AG04450 (cell line): ENCODE data around the gene PHC3. TPM values are rescaled to one million over a fixed set of nuclear protein-coding genes. Genes with fewer than 3 reads are reported as not detected.

Experiments used
- CTCF ChIA-PET: fragments of 300-600, 350-600 bp; formaldehyde crosslinking; extraction: SDS; loops from one replicate; lab custom pipeline; 2022; ENCODE audit warnings: antibody characterized with exemption, inconsistent platforms; lab: Charles Lee
- POLR2A ChIA-PET: fragments of 350-600 bp; formaldehyde crosslinking; extraction: SDS; loops from one replicate; lab custom pipeline; 2021; ENCODE audit warnings: antibody characterized with exemption, inconsistent platforms; lab: Yijun Ruan, JAX
- DNase-seq: peaks from one replicate; pipeline ENCODE4 v3.0.0-alpha.2; 2011; ENCODE audit warnings: low read depth, low spot score
- H3K27ac ChIP-seq: one replicate; pipeline ENCODE4 v1.5.1; 2012; ENCODE audit warnings: low read depth, low read length, control low read depth
- H3K27me3 ChIP-seq: one replicate; pipeline ENCODE4 v1.6.0; 2012; ENCODE audit warnings: low read length; ENCODE audit not compliant: control insufficient read depth, insufficient read depth
- H3K4me3 ChIP-seq: 2 replicates; pipeline ENCODE4 v1.5.1; 2011; ENCODE audit warnings: mild to moderate bottlenecking, low read depth, low read length, control low read depth
- H3K9me3 ChIP-seq: 2 replicates; pipeline ENCODE4 v1.5.1; 2012; ENCODE audit warnings: low read length; ENCODE audit not compliant: control insufficient read depth, insufficient read depth
- polyA plus RNA-seq: library from polyadenylated mRNA; depleted of rRNA; stranded (reverse); fragments of >200 nt; gene quantifications from 2 replicates; pipeline ENCODE4 v1.2.3, GENCODE V29; 2011
- TF ChIP-seq, protein P1 (sequence below): IDR thresholded peaks from 2 replicates; pipeline ENCODE4 v1.5.1; 2011; ENCODE audit warnings: low read depth, low read length, control low read depth, inconsistent platforms

Gene PHC3
- polyA plus RNA-seq, 1 experiment = 58.0 TPM

DNA sequence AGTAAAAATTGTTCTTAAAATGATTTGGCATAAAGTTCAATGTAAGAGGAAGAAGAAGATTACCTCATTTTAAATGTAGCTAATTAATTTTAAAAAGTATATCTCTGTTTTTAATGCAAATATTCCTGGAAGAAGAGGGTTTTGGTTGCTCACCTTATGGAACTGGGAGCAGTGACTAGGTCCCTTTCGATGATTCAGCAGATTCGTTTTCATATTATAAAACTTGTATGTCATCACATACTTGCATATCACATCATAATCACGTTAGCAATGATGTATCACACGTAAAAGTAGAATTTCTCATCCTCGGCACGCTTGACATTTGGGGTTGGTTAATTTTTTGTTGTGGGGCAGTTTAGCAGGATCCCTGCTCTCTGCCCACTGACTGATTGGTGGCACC, 96.1 kb downstream of the PHC3 start:
- POLR2A ChIA-PET = no interaction called here
- no peak overlapping the region for H3K27ac ChIP-seq
- no peaks in the 10 kb centered on the region for H3K9me3 ChIP-seq
- TF ChIP-seq, protein P1, sequence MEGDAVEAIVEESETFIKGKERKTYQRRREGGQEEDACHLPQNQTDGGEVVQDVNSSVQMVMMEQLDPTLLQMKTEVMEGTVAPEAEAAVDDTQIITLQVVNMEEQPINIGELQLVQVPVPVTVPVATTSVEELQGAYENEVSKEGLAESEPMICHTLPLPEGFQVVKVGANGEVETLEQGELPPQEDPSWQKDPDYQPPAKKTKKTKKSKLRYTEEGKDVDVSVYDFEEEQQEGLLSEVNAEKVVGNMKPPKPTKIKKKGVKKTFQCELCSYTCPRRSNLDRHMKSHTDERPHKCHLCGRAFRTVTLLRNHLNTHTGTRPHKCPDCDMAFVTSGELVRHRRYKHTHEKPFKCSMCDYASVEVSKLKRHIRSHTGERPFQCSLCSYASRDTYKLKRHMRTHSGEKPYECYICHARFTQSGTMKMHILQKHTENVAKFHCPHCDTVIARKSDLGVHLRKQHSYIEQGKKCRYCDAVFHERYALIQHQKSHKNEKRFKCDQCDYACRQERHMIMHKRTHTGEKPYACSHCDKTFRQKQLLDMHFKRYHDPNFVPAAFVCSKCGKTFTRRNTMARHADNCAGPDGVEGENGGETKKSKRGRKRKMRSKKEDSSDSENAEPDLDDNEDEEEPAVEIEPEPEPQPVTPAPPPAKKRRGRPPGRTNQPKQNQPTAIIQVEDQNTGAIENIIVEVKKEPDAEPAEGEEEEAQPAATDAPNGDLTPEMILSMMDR = no peak
- DNase-seq = no peak
- H3K4me3 ChIP-seq = no peak overlapping the region
- CTCF ChIA-PET = interaction anchor here (1.1 kb wide), 1 partner anchor 34 kb away, joined by 3 read pairs; no protein-coding TSS in a partner anchor
- H3K27me3 ChIP-seq = no peaks in the 10 kb centered on the region

DNA sequence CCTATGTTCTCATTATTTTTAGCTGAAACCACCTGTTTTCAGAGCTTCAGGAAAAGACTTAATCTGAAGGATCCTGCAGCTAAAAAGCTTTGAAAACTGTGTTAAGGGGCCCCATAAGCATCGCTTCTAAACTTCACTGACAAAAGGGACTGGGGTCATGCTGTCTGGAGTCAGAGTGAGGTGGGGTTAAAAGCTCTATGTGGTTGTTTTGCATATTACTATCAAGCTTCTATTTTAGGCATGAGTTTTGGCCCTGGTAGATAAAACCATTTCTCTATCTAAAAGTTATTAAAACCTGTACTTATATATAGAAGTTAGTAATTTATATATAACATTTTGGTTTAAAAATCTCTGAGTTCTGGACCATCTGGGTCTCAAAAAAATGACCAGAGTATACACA, 98.2 kb downstream of the PHC3 start:
- no peaks in the 10 kb centered on the region for H3K27me3 ChIP-seq
- H3K27ac ChIP-seq = no peak overlapping the region
- H3K4me3 ChIP-seq = no peak overlapping the region
- DNase-seq = no peak
- ChIA-PET CTCF (no interaction called here), POLR2A (no interaction called here)
- TF ChIP-seq, protein P1 = no peak
- H3K9me3 ChIP-seq = no peaks in the 10 kb centered on the region

DNA sequence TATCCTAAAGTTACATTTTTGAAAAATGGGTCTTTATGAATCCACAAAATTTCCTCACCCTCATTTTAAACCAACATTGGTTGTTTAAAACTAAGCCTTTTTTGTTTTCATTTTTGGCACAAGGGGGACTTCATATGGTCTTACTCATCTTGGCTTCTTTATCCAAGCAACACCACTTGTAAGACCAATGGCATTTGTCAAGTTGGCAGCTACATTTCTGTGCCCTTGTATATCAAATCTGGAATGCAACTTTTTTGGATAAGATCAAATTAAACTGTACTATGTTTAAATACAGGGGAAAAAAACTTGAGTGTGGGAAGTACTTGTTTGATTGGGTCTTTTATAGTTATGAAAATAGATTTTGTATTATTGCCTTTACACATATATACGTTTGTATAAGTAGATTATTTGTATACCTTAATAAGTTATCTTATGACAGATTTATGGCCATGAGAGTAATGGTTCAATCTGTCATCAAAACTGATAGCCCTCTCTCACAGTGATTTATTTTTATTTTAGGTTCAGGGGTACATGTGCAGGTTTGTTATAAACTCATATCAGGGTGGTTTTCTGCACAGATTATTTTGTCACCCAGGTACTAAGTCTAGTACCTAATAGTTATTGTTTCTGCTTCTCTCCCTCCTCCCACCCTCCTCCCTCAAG, 100.3 kb downstream of the PHC3 start:
- DNase-seq = peak; percentile 27
- ChIA-PET CTCF (no interaction called here), POLR2A (no interaction called here)
- H3K9me3 ChIP-seq = no peaks in the 10 kb centered on the region
- TF ChIP-seq, protein P1 = no peak
- no peaks in the 10 kb centered on the region for H3K27me3 ChIP-seq
- no peak overlapping the region for H3K4me3 ChIP-seq
- H3K27ac ChIP-seq = no peak overlapping the region

DNA sequence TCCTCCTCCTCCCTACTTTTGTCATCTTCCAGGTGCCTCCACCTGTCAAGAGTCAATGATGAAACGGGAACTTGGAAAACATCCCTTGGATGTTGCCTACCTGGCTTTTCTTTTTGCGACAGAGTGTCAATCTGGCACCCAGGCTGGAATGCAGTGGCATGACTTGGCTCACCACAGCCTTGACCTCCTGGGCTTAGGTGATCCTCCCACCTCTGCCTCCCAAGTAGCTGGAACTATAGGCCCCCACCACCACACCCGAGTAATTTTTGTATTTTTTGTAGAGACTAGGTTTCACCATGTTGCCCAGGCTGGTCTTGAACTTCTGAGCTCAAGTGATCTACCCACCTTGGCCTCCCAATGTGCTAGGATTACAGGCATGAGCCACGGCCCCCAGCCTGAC, 100.9 kb downstream of the PHC3 start:
- TF ChIP-seq, protein P1 = no peak
- no peaks in the 10 kb centered on the region for H3K9me3 ChIP-seq
- POLR2A ChIA-PET = no interaction called here
- H3K27ac ChIP-seq = no peak overlapping the region
- no peak overlapping the region for H3K4me3 ChIP-seq
- CTCF ChIA-PET = interaction anchor here (1.4 kb wide), 1 partner anchor 222 kb away, joined by 3 read pairs; no protein-coding TSS in a partner anchor
- H3K27me3 ChIP-seq = no peaks in the 10 kb centered on the region
- no peak for DNase-seq

DNA sequence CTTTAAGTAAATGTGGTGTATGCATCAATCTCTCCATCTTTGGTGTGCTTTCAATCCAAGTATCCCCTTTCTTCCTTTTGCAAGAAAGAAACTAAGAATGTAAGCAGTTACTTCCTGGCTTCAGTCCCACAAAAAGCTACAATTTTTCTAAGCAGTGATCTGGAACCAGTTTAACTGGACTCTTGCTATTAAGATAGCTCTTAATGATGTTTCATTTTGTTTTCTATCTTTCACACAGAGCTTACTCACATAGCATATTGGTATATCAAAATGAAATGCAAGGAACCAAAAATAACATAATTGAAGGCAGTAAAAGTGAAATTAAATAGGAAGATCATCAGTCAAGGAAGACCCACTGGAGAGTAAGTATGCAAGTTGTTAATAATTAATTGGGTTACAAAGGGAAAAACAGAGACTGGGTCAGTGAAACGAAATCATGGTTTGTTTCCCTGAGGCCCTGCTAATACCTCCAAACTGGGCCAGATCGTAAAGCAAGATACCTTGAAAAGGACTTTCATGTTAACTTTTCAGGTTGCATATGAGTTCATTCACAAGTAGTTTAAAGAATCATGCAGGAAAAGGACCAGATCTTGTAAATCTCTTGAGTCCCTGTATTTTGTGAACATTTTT, 101.9 kb downstream of the PHC3 start:
- TF ChIP-seq, protein P1 = no peak
- Histone ChIP-seq H3K27ac (no peak overlapping the region), H3K9me3 (no peaks in the 10 kb centered on the region), H3K4me3 (no peak overlapping the region), H3K27me3 (no peaks in the 10 kb centered on the region)
- ChIA-PET CTCF (interaction anchor here (1.0 to 1.4 kb wide), 3 partner anchors 12 to 221 kb away, joined by 3 read pairs; no protein-coding TSS in a partner anchor), POLR2A (no interaction called here)
- DNase-seq = no peak
